Neuronal stem cell (in vitro differentiated cells): ENCODE results near the gene AP1G1.

Source experiments
- DNase-seq: peaks from one replicate; pipeline ENCODE4 v3.0.0-alpha.2; 2013; ENCODE audit warnings: low spot score
- H2AFZ ChIP-seq: one replicate; pipeline ENCODE4 v1.6.1; 2013; ENCODE audit warnings: mild to moderate bottlenecking, low read length, inconsistent platforms
- H2AK5ac ChIP-seq: 2 replicates; pipeline ENCODE4 v1.6.1; 2013; ENCODE audit warnings: low read depth, mild to moderate bottlenecking, inconsistent platforms, low read length, moderate library complexity, mixed read lengths
- H2BK120ac ChIP-seq: 2 replicates; pipeline ENCODE4 v1.6.1; 2013; ENCODE audit warnings: low read depth, mild to moderate bottlenecking, inconsistent platforms, low read length, moderate library complexity, mixed read lengths
- H2BK12ac ChIP-seq: one replicate; pipeline ENCODE4 v1.6.1; 2013; ENCODE audit warnings: low read length, inconsistent platforms
- H2BK15ac ChIP-seq: 2 replicates; pipeline ENCODE4 v1.6.1; 2013; ENCODE audit warnings: mild to moderate bottlenecking, low read length, inconsistent platforms, mixed read lengths
- H2BK5ac ChIP-seq: one replicate; pipeline ENCODE4 v1.6.1; 2013; ENCODE audit warnings: inconsistent platforms, mild to moderate bottlenecking, low read length, moderate library complexity
- H3K14ac ChIP-seq: one replicate; pipeline ENCODE4 v1.6.1; 2013; ENCODE audit warnings: low read length, inconsistent platforms
- H3K18ac ChIP-seq: 2 replicates; pipeline ENCODE4 v1.6.1; 2013; ENCODE audit warnings: low read length, inconsistent platforms
- H3K23ac ChIP-seq: 2 replicates; pipeline ENCODE4 v1.6.1; 2013; ENCODE audit warnings: low read depth, mild to moderate bottlenecking, mixed read lengths, low read length, inconsistent platforms; ENCODE audit not compliant: poor library complexity
- H3K27ac ChIP-seq: replicated peaks from 3 replicates; pipeline ENCODE4 v1.5.1; 2013; ENCODE audit warnings: low read length, inconsistent platforms
- H3K27me3 ChIP-seq, 3 experiments: 2 replicates each; pipeline ENCODE4 v1.6.1; 2013; ENCODE audit warnings: low read length in 3 of 3, mild to moderate bottlenecking in 2 of 3, inconsistent platforms in 1 of 3, low read depth in 1 of 3, mixed read lengths in 1 of 3, moderate library complexity in 1 of 3; ENCODE audit not compliant: control insufficient read depth in 3 of 3, insufficient read depth in 3 of 3
- H3K36me3 ChIP-seq, 2 donors: replicated peaks in 1 of 2; 2 replicates each; pipeline ENCODE4 v1.6.1; 2013; ENCODE audit warnings: low read length in 2 of 2; ENCODE audit not compliant: control insufficient read depth in 2 of 2, insufficient read depth in 2 of 2
- H3K4ac ChIP-seq: 2 replicates; pipeline ENCODE4 v1.6.1; 2013; ENCODE audit warnings: inconsistent platforms, mild to moderate bottlenecking, low read length, moderate library complexity
- H3K4me1 ChIP-seq, 2 donors: 1 replicate in 1 of 2; 2 replicates in 1 of 2; pipeline ENCODE4 v1.6.1; 2013; ENCODE audit warnings: low read length in 2 of 2, low read depth in 1 of 2; ENCODE audit not compliant: control insufficient read depth in 2 of 2, insufficient read depth in 1 of 2
- H3K4me2 ChIP-seq: one replicate; pipeline ENCODE4 v1.6.1; 2013; ENCODE audit warnings: mild to moderate bottlenecking, low read length, inconsistent platforms; ENCODE audit not compliant: insufficient read depth, poor library complexity, severe bottlenecking
- H3K4me3 ChIP-seq, 2 donors: 2 replicates each; pipeline ENCODE4 v1.5.1; 2013; ENCODE audit warnings: low read length in 2 of 2, mild to moderate bottlenecking in 2 of 2, inconsistent platforms in 1 of 2, moderate library complexity in 1 of 2
- H3K79me1 ChIP-seq: one replicate; pipeline ENCODE4 v1.6.1; 2013; ENCODE audit warnings: low read depth, mild to moderate bottlenecking, inconsistent platforms, low read length, moderate library complexity
- H3K9ac ChIP-seq: one replicate; pipeline ENCODE4 v1.6.1; 2013; ENCODE audit warnings: mild to moderate bottlenecking, low read depth, low read length, inconsistent platforms; ENCODE audit not compliant: poor library complexity
- H3K9me3 ChIP-seq, 2 donors: replicated peaks in 1 of 2; 2 replicates each; pipeline versions ENCODE3 to v1.6.1; 2013; ENCODE audit warnings: low read length in 2 of 2, mild to moderate bottlenecking in 2 of 2, inconsistent platforms in 1 of 2, low read depth in 1 of 2, mixed read lengths in 1 of 2, moderate library complexity in 1 of 2; ENCODE audit not compliant: control insufficient read depth in 2 of 2, insufficient read depth in 1 of 2
- H4K8ac ChIP-seq: one replicate; pipeline ENCODE4 v1.6.1; 2013; ENCODE audit warnings: low read depth, mild to moderate bottlenecking, inconsistent platforms, low read length, moderate library complexity
- H4K91ac ChIP-seq: one replicate; pipeline ENCODE4 v1.6.1; 2013; ENCODE audit warnings: low read length, low read depth, mild to moderate bottlenecking, inconsistent platforms; ENCODE audit not compliant: poor library complexity
- WGBS, 2 donors: extraction: QIAGEN DNeasy Blood & Tissue Kit; methylation state at CpG; one replicate each; pipeline ENCODE4 v1.1.7; 2013; ENCODE audit warnings: missing lambda C conversion rate in 2 of 2, mixed read lengths in 1 of 2; ENCODE audit not compliant: insufficient read length in 2 of 2, insufficient replicate concordance in 1 of 2; ENCODE audit errors: extremely low coverage in 2 of 2; 5-methylcytosine and 5-hydroxymethylcytosine counted together

Gene AP1G1

DNA sequence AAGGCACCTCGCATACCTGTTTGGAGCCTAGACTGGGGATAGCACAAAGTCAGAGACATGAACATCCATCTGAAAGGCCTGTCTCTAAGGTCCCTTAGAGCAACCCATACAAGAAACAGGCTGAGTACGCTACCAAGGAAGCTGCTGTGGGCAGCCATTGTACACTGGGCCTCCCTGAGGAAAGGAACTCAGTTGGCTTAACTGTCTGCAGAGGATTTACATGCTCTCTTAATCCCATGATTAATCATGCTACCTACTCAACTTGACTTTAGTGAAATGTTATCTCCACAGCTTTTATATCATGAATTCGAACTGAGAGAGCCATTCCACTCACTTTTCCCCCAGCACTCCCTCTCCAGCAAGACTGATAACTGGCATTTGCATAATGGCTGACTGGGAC lies 110.1 kb downstream of the AP1G1 start:
- Histone ChIP-seq H3K18ac (no peak overlapping the region), H3K27ac (no peak overlapping the region), H3K9ac (no peak overlapping the region), H3K4me1 (no peaks in the 10 kb centered on the region), H3K79me1 (no peaks in the 10 kb centered on the region), H2AK5ac (no peak overlapping the region), H3K4me2 (no peak overlapping the region), H3K4me3 (no peak overlapping the region), H2BK12ac (no peak overlapping the region), H3K23ac (no peak overlapping the region), H4K8ac (no peak overlapping the region), H4K91ac (no peak overlapping the region), H2BK5ac (no peak overlapping the region), H3K27me3 (no peaks in the 10 kb centered on the region), H3K9me3 (no peaks in the 10 kb centered on the region), H3K36me3 (peaks cover 5 to 54% of the 10 kb centered on the region in 2 donors), H2AFZ (no peak overlapping the region), H3K14ac (no peak overlapping the region), H2BK120ac (no peak overlapping the region), H3K4ac (no peak overlapping the region), H2BK15ac (no peak overlapping the region)
- DNase-seq, result no peak
- WGBS, 2 donors, result no CpG with 5 or more reads among the region's 3 CpGs

DNA sequence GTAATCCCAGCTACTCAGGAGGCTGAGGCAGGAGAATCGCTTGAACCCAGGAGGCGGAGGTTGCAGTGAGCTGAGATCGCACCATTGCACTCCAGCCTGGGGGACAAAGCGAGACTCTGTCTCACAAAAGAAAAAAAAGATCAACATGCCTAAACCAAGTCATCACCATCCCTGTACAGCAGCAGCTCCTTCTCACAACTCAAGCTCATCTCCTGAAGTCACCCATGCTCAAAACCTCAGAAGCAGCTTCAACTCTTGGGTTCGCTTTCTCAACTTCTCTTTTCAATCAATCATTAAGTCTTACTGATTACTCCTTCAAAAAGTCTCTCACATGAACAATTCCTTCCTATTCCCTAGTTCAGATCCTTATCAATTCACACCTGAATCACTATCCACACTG lies 115.5 kb downstream of the AP1G1 start:
- Histone ChIP-seq H3K14ac (no peak overlapping the region), H3K4me1 (no peaks in the 10 kb centered on the region), H4K8ac (no peak overlapping the region), H3K4me3 (no peak overlapping the region), H2BK120ac (no peak overlapping the region), H3K79me1 (no peaks in the 10 kb centered on the region), H2BK12ac (no peak overlapping the region), H2AK5ac (no peak overlapping the region), H4K91ac (no peak overlapping the region), H3K27ac (no peak overlapping the region), H3K9me3 (no peaks in the 10 kb centered on the region), H2BK5ac (no peak overlapping the region), H3K18ac (no peak overlapping the region), H3K23ac (no peak overlapping the region), H3K27me3 (no peaks in the 10 kb centered on the region), H3K9ac (no peak overlapping the region), H3K4me2 (no peak overlapping the region), H3K36me3 (peaks cover 8 to 37% of the 10 kb centered on the region in 2 donors), H2BK15ac (no peak overlapping the region), H3K4ac (no peak overlapping the region), H2AFZ (no peak overlapping the region)
- WGBS, 2 donors, result no CpG with 5 or more reads among the region's 5 CpGs
- DNase-seq, result no peak

DNA sequence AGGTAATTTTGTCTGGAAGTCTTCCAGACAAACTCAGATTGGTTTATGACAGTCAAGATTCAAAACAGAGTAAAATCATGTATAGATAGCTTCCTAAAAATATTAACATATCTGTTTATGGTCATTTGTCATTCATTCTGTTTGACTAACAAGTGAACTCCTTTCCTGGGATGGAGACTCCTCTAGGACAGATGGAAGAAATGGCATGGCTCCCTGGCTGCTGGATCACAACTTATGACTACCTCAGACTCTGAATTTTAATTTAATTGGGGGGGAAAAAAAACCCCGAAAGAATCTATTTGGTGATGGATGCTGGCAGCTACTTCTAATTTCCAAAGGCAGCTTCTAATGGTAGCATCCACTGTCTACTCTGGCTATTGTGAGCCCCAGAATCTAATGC lies 118.7 kb downstream of the AP1G1 start:
- Histone ChIP-seq H3K27ac (no peak overlapping the region), H3K4me1 (no peaks in the 10 kb centered on the region), H4K8ac (no peak overlapping the region), H2AK5ac (no peak overlapping the region), H2BK5ac (no peak overlapping the region), H3K9ac (no peak overlapping the region), H3K14ac (no peak overlapping the region), H3K18ac (no peak overlapping the region), H3K27me3 (no peaks in the 10 kb centered on the region), H2BK120ac (no peak overlapping the region), H2AFZ (no peak overlapping the region), H2BK12ac (no peak overlapping the region), H3K4ac (no peak overlapping the region), H3K9me3 (no peaks in the 10 kb centered on the region), H3K79me1 (no peaks in the 10 kb centered on the region), H3K36me3 (peaks cover 8 to 62% of the 10 kb centered on the region in 2 donors), H3K4me3 (no peak overlapping the region), H4K91ac (no peak overlapping the region), H3K23ac (no peak overlapping the region), H3K4me2 (no peak overlapping the region), H2BK15ac (no peak overlapping the region)
- WGBS, 2 donors, result no CpG with 5 or more reads among the region's 1 CpG
- no peak for DNase-seq

DNA sequence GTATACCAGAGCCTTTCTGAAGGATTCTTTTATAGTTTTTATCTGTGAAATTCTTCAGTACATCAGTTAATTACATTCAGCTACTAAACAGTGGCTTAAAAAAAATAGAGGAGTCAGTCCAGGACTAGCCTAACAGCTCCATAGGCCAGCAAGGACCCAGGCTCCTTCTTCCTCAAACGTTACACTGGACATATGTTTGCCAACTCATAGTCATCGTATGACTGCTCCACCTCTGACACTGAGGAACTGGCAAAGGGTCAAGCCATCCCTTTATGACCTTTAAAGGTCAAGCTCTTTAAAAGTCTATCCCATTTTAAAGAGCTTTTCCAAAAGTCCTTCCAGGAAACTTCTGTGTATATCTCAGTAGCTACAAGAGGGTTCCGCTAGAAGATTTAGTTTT lies 120.8 kb downstream of the AP1G1 start:
- Histone ChIP-seq H4K8ac (no peak overlapping the region), H3K27ac (no peak overlapping the region), H2AFZ (no peak overlapping the region), H2BK120ac (no peak overlapping the region), H3K9ac (no peak overlapping the region), H3K79me1 (no peaks in the 10 kb centered on the region), H3K36me3 (peaks cover 13 to 76% of the 10 kb centered on the region in 2 donors), H4K91ac (no peak overlapping the region), H2AK5ac (no peak overlapping the region), H3K23ac (no peak overlapping the region), H3K14ac (no peak overlapping the region), H2BK5ac (no peak overlapping the region), H3K18ac (no peak overlapping the region), H3K27me3 (no peaks in the 10 kb centered on the region), H3K4me1 (no peaks in the 10 kb centered on the region), H2BK15ac (no peak overlapping the region), H3K4ac (no peak overlapping the region), H2BK12ac (no peak overlapping the region), H3K4me3 (no peak overlapping the region), H3K9me3 (no peaks in the 10 kb centered on the region), H3K4me2 (no peak overlapping the region)
- no CpG with 5 or more reads among the region's 3 CpGs for WGBS, 2 donors
- DNase-seq, result no peak
